GM18858 (cell line): ENCODE data around the gene VASN.

Source experiments
- ATAC-seq: cut with Tn5 transposase; IDR thresholded peaks from one replicate; pipeline ENCODE4 v1.9.1; 2021; ENCODE audit not compliant: unreplicated experiment

VASN gene

GRCh38 chr16:4370570-4371356 lies 885 bp upstream of the VASN start:
- no peak for ATAC-seq

DNA sequence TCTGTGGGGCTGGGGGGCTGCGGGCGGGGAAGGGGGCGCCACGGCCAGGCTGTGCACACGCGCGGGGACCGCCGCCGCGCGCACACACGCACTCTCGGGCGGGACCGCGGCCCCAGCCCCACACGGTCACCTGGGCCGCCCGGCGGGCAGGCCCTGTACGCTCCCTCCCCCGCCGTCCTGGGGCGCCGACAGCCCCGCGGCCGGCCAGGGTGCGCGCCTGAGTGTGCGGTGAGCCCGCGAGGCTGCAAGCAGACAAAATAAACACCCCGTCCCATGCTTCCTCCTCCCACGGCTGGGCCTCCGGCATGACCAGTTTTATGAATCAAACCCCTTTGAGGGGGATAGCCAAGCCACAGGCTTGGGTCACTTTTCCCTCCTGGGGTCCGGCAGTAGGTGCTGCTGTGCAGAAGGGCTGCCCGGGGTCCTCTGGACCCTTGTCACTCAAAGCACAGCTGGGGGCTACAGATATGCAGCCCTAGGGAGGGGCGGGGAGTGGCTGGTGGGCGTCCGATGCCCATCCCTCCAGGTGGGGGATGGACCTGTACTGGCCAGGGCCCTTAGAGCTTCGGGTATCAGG lies 441 bp downstream of the VASN start:
- no peak for ATAC-seq

DNA sequence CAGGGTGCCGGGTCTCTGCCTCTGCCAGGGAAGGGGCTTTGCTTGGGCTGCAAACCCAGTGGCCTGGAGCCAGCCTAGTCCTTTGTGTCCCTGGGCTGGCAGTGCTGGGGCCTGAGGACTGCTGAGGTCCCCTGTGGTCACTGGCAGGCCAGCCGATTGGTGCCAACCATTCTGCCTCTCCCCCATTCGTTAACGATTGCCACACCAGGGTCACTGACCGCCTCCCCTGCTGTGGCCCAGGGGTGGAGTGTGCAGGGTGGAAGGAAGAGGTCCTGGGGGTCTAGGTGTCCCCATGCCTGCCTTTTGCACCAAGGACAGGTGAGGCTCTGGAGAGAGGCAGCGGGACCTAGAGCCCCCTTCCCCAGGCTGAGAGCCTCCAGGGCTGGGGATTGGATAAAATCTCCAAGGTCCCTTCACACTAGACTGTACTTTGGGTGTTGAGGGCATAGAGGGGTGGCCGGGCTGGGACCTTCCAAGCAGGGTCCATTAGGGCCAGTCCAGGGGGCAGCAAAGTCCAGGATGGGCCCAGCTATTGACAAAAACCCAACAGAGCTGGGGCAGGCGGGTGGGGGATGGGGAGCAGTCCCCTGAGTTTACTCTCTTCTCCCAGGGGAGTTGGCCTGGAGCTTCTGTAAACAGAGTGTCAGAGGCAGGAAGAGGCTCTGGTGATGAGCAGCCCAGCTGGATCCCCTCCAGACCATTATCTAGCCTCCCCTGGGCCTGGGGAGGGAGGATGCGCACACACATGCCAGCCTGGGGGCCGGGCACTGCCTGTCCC lies 1.1 kb downstream of the VASN start:
- no peak for ATAC-seq

DNA sequence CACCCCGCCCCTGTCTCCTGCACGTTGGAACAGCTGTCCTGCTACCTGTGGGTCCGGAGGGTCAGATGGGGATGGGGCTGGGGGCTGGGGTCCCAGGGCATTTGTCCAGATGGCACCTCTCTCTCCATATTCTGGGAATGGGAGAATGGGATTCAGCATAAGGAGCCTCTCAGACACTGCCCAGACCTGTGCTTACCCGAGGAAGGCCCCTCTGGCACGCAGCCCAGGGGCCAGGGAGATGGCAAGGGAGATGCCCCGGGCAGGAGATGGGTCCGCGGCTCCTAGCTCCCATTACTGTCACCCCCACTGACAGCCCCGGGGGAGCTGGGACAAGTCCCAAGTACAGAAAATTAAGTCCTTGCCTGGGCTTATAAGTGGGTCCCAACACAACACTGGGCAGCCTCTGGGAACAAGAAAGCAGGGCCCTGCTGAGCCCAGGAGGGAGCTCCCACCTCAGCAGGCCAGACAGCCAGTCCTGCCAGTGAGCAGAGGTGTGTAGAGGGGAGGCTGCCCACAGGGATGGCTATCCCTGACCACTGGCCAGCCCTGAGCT lies 1.8 kb downstream of the VASN start:
- no peak for ATAC-seq

- no peak for ATAC-seq
Measured at GRCh38 chr16:4373909-4374742, 2.5 kb downstream of the VASN start.

DNA sequence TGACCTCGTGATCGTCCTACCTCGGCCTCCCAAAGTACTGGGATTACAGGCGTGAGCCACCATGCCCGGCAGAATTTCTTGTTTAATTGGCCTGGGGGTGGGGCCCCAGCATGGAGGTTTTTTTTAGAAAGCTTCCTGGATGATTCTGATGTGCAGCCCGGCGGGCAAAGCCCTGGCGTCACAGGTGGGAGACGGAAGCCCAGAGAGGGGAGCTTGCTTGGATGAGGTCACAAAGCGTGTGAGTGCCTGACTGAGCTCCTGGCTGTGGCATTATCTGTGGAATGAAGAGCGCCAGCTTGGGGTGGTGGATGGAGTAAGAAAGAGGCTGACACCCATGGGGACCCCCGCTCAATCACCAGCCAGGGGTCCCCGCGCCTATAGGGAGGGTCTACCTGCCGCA lies 4.1 kb downstream of the VASN start:
- no peak for ATAC-seq

DNA sequence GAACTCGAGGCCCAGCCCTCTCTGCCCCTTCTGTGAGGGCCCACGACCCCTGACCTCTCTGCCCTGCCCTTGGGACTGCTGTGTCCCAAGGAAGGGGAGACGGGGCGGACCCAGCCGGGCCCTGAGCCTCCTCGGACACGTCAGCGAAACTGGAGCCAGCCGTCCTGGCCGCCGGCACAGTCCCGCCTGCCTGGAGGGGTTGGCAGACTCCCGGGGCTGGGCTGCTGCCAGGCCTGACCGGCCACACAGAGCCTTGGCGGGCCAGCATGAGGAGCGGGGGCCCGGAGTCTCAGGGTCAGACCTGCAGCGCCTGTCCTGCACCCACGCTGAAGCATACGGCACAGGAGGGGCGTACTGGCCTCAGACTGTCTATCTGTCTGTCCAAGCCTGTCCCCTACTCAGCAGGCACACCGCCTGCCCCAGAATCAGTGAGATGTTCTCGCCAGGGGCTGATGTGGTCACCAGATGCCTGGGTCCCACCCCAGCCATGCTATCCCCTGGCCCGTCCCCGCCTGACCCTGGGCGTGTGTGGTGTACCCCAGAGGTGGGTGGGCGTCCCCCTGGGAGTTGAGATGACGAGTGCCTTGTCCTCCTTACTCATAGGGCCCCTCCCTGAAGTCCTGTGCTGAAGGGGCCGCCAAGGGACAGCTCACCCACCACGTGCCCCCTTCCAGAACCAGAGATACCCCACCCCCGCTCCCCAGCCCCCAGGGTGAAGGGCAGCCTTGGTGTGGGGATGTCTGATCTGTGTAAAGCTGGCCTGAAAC lies 4.7 kb downstream of the VASN start:
- ATAC-seq = no peak

- no peak for ATAC-seq
Measured at GRCh38 chr16:4376893-4377572, 5.4 kb downstream of the VASN start.

DNA sequence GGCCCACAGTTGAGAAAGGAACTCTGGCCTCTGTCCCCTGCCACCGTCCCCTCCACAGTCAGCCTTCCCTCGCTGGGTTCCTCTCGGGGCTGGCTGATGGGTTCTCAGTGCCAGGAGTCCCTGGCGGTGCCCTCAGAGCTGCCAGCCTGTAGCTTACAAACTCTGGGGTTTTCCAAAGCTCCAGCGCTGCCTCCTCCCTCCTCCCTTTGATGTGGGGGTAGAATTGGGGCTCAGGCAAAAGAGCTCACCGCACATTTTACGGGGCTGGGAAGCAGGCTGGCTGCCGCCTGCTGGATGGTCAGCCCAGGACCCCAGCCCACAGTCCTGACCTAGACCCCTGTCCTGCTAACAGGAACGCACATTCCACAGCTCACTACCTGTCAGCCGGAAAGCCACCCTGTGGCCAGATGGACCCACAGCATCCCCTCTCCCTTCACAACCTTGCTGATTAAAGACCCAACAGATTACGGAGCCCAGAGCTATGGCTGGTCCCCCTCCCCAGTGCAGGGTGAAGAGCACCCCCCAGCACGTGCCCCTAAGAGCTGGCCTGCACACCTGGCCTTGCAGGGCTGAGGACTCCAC lies 6.0 kb downstream of the VASN start:
- ATAC-seq = no peak

GRCh38 chr16:4378161-4378666 lies 6.6 kb downstream of the VASN start:
- ATAC-seq = no peak

GRCh38 chr16:4378999-4379690 lies 7.5 kb downstream of the VASN start:
- ATAC-seq = no peak

DNA sequence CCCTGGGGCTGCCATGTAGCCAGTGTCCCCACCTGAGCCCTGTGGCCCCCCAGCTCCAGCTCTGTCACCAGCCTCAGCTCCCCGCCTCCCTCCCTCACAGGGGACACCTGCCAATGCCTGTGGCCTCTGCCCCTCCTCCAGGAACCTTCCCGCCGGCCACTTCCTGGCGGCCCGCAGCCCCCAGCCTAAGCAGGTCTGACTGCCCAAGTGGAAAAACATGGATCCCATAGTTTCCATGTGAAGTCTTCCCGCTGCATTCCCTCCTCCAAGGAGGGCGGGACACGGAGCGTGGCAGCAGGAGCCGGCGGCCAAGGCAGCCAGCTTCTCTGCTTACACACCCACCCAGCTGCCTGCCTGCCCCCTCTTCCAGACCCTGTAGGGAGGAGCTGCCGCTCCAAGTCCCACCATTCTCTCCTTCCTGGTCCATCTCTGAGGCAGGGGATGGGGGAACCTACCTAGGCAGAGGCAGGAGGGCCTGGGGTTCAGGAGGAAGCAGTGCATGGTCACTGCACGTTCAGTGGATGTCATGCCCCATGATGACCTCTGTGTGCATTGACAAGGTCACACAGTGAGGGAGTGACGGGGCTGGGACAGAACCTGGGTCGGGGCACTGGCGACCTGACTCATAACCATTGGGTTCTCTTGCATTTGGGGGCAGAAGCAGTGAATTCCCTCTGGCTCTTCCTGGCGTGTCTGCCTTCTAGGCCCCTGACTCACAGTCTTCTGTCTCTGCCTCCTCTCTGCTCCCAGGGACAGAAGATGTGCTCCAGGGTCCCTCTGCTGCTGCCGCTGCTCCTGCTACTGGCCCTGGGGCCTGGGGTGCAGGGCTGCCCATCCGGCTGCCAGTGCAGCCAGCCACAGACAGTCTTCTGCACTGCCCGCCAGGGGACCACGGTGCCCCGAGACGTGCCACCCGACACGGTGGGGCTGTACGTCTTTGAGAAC lies 8.7 kb downstream of the VASN start:
- ATAC-seq = no peak

DNA sequence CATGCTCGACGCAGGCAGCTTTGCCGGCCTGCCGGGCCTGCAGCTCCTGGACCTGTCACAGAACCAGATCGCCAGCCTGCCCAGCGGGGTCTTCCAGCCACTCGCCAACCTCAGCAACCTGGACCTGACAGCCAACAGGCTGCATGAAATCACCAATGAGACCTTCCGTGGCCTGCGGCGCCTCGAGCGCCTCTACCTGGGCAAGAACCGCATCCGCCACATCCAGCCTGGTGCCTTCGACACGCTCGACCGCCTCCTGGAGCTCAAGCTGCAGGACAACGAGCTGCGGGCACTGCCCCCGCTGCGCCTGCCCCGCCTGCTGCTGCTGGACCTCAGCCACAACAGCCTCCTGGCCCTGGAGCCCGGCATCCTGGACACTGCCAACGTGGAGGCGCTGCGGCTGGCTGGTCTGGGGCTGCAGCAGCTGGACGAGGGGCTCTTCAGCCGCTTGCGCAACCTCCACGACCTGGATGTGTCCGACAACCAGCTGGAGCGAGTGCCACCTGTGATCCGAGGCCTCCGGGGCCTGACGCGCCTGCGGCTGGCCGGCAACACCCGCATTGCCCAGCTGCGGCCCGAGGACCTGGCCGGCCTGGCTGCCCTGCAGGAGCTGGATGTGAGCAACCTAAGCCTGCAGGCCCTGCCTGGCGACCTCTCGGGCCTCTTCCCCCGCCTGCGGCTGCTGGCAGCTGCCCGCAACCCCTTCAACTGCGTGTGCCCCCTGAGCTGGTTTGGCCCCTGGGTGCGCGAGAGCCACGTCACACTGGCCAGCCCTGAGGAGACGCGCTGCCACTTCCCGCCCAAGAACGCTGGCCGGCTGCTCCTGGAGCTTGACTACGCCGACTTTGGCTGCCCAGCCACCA lies 9.7 kb downstream of the VASN start:
- no peak for ATAC-seq

DNA sequence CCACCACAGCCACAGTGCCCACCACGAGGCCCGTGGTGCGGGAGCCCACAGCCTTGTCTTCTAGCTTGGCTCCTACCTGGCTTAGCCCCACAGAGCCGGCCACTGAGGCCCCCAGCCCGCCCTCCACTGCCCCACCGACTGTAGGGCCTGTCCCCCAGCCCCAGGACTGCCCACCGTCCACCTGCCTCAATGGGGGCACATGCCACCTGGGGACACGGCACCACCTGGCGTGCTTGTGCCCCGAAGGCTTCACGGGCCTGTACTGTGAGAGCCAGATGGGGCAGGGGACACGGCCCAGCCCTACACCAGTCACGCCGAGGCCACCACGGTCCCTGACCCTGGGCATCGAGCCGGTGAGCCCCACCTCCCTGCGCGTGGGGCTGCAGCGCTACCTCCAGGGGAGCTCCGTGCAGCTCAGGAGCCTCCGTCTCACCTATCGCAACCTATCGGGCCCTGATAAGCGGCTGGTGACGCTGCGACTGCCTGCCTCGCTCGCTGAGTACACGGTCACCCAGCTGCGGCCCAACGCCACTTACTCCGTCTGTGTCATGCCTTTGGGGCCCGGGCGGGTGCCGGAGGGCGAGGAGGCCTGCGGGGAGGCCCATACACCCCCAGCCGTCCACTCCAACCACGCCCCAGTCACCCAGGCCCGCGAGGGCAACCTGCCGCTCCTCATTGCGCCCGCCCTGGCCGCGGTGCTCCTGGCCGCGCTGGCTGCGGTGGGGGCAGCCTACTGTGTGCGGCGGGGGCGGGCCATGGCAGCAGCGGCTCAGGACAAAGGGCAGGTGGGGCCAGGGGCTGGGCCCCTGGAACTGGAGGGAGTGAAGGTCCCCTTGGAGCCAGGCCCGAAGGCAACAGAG lies 10.5 kb downstream of the VASN start:
- no peak for ATAC-seq

DNA sequence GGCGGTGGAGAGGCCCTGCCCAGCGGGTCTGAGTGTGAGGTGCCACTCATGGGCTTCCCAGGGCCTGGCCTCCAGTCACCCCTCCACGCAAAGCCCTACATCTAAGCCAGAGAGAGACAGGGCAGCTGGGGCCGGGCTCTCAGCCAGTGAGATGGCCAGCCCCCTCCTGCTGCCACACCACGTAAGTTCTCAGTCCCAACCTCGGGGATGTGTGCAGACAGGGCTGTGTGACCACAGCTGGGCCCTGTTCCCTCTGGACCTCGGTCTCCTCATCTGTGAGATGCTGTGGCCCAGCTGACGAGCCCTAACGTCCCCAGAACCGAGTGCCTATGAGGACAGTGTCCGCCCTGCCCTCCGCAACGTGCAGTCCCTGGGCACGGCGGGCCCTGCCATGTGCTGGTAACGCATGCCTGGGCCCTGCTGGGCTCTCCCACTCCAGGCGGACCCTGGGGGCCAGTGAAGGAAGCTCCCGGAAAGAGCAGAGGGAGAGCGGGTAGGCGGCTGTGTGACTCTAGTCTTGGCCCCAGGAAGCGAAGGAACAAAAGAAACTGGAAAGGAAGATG lies 11.2 kb downstream of the VASN start:
- ATAC-seq = no peak
